ENCODE results near the gene CDH2. TPM values are rescaled to one million over a fixed set of nuclear protein-coding genes. Genes with fewer than 3 reads are reported as not detected.

CDH2 gene
- total RNA-seq, 2 experiments from 2014 or later = 0.14 TPM; not detected in 1

DNA sequence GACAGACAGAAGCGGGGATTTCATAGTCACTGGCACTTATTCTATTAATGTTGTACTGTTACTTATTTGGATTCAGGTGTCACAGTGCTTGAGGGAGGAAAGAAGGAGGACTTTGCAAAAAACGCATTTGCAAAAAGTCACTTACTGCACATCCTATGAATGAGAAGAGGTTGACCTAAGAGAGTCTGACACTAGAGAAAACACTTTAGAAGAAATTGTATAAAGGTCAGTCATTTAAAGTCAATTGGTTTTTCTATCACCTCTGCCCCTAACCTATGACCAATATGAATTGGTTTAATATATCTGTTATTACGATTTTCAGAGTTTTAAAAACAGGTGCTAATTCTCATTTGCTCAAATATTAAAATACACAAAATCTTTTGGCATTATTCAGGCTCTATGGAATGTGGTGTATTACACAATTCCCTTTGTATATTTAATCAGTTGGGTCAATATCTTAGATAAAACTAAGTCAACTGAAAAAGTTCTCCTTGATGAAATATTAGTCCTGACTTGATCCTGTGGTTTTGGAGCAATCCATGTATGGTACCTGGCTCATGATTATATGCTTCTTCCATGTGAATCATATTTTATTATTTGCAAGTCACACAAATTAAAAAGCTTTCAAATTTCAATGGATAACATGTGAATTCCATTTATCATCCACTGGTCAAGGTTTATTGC, 157.4 kb downstream of the CDH2 start:
- DNase-seq (no peak), ATAC-seq (no peak)
- H3K9me3 Mint-ChIP-seq (ENCODE audit: low read depth) = peaks cover 2% of the 10 kb centered on the region
- H3K36me3 Mint-ChIP-seq = no peaks in the 10 kb centered on the region
- no peaks in the 10 kb centered on the region for H3K27me3 Mint-ChIP-seq
- H3K27ac Mint-ChIP-seq = no peak overlapping the region
- H3K4me3 Mint-ChIP-seq = no peak overlapping the region
- CTCF ChIA-PET = no interaction called here
- H3K4me1 Mint-ChIP-seq = no peaks in the 10 kb centered on the region

GRCh38 chr18:28018351-28018750, 158.6 kb downstream of the CDH2 start:
- H3K9me3 Mint-ChIP-seq (ENCODE audit: low read depth) = peaks cover 2% of the 10 kb centered on the region
- H3K36me3 Mint-ChIP-seq = no peaks in the 10 kb centered on the region
- DNase-seq (no peak), ATAC-seq (no peak)
- H3K27me3 Mint-ChIP-seq = no peaks in the 10 kb centered on the region
- no peaks in the 10 kb centered on the region for H3K4me1 Mint-ChIP-seq
- no peak overlapping the region for H3K27ac Mint-ChIP-seq
- CTCF ChIA-PET = no interaction called here
- H3K4me3 Mint-ChIP-seq = no peak overlapping the region

DNA sequence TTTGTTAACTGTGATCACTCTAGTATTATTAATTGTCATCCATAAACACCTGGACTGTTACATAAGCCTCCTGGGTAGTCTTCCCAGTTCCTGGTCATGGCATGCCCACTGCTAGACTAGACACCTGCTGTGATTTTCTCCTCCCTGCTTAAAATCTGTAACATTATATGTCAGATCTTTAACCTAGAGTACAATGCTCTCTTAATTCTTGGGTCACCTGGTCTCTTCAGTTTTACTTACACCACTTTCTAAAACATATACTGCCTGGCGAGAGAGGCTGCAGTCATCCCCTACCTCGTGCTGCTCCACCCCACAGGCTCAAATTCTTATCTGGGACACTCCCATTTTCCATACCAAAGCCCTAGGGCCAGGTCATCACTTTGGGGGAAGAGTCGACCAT, 161.3 kb downstream of the CDH2 start:
- no peak for ATAC-seq

DNA sequence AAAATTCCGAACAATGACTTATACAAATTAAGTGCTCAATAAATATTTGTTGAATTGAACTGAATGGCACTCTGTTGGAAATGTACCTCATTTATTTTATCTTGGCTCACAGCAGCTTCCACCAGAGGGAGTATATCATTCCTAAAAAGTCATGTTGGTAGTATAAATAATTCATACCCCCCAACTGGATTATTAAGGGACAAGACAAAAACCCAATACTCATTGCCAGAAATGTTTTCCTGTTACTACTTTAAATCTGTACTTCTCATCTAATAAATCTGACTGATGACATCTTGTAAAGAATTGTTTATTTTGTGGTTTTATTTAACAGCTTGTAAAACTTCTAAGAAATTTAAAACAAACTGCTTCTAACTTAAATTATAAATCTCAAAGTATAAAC, 163.9 kb downstream of the CDH2 start:
- CTCF ChIA-PET = no interaction called here
- DNase-seq (no peak), ATAC-seq (no peak)
- Mint-ChIP-seq H3K36me3 (no peaks in the 10 kb centered on the region), H3K4me3 (no peak overlapping the region), H3K9me3 (ENCODE audit: low read depth) (peaks cover 5% of the 10 kb centered on the region), H3K27ac (no peak overlapping the region), H3K4me1 (no peaks in the 10 kb centered on the region), H3K27me3 (no peaks in the 10 kb centered on the region)

More for the DNA sequence above, 161.3 kb downstream of the CDH2 start:
- DNase-seq = no peak
- CTCF ChIA-PET = no interaction called here
- Mint-ChIP-seq H3K27ac (no peak overlapping the region), H3K4me3 (no peak overlapping the region), H3K36me3 (no peaks in the 10 kb centered on the region), H3K4me1 (no peaks in the 10 kb centered on the region), H3K9me3 (ENCODE audit: low read depth) (peaks cover 2% of the 10 kb centered on the region), H3K27me3 (no peaks in the 10 kb centered on the region)

DNA sequence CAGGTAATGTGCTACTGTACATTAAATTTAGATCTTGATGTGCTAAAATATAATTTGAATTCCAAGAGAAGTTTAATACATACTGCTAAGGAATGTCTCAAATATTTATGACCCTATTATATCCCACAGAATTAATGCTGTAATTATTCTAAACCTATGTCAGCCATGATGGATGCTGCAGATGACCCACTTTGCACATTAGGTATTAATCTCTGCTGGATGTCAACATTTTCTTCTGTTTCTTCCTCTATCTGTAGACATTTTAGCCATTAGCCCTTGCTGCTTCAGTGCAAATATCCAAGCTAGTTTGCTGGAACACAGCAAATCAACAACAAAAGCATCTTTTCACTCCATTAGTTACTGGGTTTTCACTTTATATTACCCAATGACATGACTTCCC, 164.6 kb downstream of the CDH2 start:
- Mint-ChIP-seq H3K36me3 (no peaks in the 10 kb centered on the region), H3K9me3 (ENCODE audit: low read depth) (peaks cover 5% of the 10 kb centered on the region), H3K4me1 (no peaks in the 10 kb centered on the region), H3K4me3 (no peak overlapping the region), H3K27ac (no peak overlapping the region), H3K27me3 (no peaks in the 10 kb centered on the region)
- CTCF ChIA-PET = no interaction called here
- DNase-seq = no peak
- ATAC-seq = no peak

DNA sequence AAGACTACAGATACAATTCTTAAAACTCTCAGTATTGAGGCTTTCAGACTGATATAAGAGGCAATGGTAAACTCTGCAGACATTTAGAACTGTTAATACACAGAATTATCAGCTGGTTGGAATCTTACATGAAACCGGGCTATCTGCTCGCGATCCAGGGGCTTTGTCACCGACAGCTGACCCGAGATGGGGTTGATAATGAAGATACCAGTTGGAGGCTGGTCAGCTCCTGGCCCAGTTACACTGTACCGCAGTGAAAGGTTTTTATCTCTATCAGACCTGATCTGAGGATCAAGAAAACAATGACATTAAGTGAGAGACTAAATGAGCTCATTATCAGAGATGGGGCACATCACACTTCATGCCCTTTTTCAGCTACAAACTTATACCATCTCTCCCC, 167.3 kb downstream of the CDH2 start:
- DNase-seq = no peak
- Mint-ChIP-seq H3K4me1 (no peaks in the 10 kb centered on the region), H3K27me3 (no peaks in the 10 kb centered on the region), H3K27ac (no peak overlapping the region), H3K9me3 (ENCODE audit: low read depth) (peaks cover 3% of the 10 kb centered on the region), H3K4me3 (no peak overlapping the region), H3K36me3 (no peaks in the 10 kb centered on the region)
- CTCF ChIA-PET = interaction anchor here (1.0 kb wide), 1 partner anchor 26 kb away, joined by 3 read pairs; no protein-coding TSS in a partner anchor
- no peak for ATAC-seq

DNA sequence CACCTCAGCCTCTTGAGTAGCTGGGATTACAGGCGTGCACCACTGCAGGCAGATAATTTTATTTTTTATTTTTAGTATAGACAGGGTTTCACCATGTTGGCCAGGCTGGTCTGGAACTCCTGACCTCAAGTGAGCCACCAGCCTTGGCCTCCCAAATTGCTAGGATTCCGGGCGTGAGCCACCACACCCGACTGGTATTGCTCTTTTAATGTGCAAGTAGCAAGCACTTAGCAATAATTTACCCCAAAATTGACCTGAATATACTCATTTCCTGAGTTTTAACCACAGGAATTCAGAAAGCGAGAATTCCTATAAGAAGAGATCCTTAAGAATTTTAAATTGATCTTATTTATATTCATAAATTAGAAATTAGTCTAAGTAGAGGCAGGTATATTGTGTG, 169.1 kb downstream of the CDH2 start:
- Mint-ChIP-seq H3K4me3 (no peak overlapping the region), H3K4me1 (no peaks in the 10 kb centered on the region), H3K36me3 (no peaks in the 10 kb centered on the region), H3K9me3 (ENCODE audit: low read depth) (peaks cover 5% of the 10 kb centered on the region), H3K27me3 (no peaks in the 10 kb centered on the region), H3K27ac (no peak overlapping the region)
- CTCF ChIA-PET = no interaction called here
- ATAC-seq (no peak), DNase-seq (no peak)

DNA sequence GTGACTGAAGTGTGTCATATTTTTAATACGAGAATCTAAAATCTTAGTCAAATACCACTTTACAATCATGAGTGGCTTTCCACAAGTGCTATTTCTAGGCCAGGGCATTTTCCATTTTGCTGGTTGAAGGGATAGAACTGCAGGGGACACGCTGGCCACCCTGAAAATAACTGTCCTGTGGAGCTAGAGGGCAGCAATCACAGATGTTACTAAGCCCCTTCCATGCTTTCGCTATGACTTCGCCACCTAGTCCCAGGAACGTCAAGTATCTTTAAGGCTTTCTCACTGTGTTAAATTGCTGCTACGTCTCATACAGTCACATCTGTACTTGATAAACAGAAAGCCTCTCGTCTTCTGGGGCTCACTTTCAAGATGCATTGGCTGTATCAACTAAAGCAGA, 171.8 kb downstream of the CDH2 start:
- Mint-ChIP-seq H3K27me3 (no peaks in the 10 kb centered on the region), H3K9me3 (ENCODE audit: low read depth) (peaks cover 7% of the 10 kb centered on the region), H3K27ac (no peak overlapping the region), H3K4me3 (no peak overlapping the region), H3K4me1 (no peaks in the 10 kb centered on the region), H3K36me3 (no peaks in the 10 kb centered on the region)
- CTCF ChIA-PET = no interaction called here
- DNase-seq = no peak
- no peak for ATAC-seq

DNA sequence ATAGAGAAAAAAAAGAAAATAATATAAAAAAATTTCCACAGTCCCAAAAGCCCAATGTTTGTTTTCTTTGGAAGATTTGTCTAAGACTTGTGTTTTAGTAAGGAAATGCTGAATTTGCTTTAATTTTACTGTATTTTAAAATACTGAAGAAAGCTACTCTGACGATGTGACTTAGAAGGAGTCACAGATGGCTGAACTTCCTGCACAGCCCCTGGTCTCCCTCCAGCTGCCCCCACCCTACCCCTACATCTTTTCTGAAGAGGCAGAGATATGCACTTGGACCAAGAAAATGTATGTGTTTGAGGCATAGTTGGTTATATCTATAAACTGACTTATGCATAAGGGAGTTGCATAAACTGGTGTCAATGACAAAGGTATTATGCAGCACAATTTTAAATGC, 172.3 kb downstream of the CDH2 start:
- CTCF ChIA-PET = no interaction called here
- no peak overlapping the region for H3K27ac Mint-ChIP-seq
- no peak for DNase-seq
- H3K4me3 Mint-ChIP-seq = no peak overlapping the region
- no peak for ATAC-seq
- no peaks in the 10 kb centered on the region for H3K4me1 Mint-ChIP-seq
- H3K27me3 Mint-ChIP-seq = no peaks in the 10 kb centered on the region
- no peaks in the 10 kb centered on the region for H3K36me3 Mint-ChIP-seq
- H3K9me3 Mint-ChIP-seq (ENCODE audit: low read depth) = peaks cover 7% of the 10 kb centered on the region

GRCh38 chr18:28003451-28003850, 173.5 kb downstream of the CDH2 start:
- H3K27ac Mint-ChIP-seq = no peak overlapping the region
- no peaks in the 10 kb centered on the region for H3K36me3 Mint-ChIP-seq
- CTCF ChIA-PET = no interaction called here
- DNase-seq (no peak), ATAC-seq (no peak)
- H3K9me3 Mint-ChIP-seq (ENCODE audit: low read depth) = peaks cover 11% of the 10 kb centered on the region
- no peaks in the 10 kb centered on the region for H3K27me3 Mint-ChIP-seq
- H3K4me3 Mint-ChIP-seq = no peak overlapping the region
- H3K4me1 Mint-ChIP-seq = no peaks in the 10 kb centered on the region

GRCh38 chr18:28002841-28003240, 174.1 kb downstream of the CDH2 start:
- no peaks in the 10 kb centered on the region for H3K36me3 Mint-ChIP-seq
- DNase-seq (no peak), ATAC-seq (no peak)
- H3K4me3 Mint-ChIP-seq = no peak overlapping the region
- no peaks in the 10 kb centered on the region for H3K27me3 Mint-ChIP-seq
- CTCF ChIA-PET = no interaction called here
- no peak overlapping the region for H3K27ac Mint-ChIP-seq
- no peaks in the 10 kb centered on the region for H3K4me1 Mint-ChIP-seq
- peaks cover 14% of the 10 kb centered on the region for H3K9me3 Mint-ChIP-seq (ENCODE audit: low read depth)

DNA sequence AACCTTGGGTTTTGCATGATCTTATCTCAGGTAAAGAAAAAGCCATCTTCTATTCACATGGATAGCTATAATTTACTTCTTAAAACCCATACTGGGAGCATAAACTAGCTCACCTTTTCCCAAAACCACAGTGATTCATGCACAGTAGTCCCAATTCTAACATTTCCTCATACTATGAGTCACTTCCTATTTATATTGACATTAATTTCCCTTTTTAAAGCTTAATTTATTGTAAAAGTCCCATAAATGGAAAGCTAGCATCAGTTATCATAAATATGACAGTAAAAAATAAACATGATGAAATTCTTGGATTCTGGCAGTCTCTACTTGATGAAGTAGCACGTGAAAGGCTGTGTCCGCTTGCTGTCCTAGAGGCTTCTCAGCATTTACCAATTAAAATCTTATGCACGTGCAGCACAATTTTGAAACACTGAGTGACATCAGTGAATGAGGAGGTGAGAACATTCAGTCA, 180.1 kb downstream of the CDH2 start:
- H3K4me3 Mint-ChIP-seq = no peak overlapping the region
- no peaks in the 10 kb centered on the region for H3K27me3 Mint-ChIP-seq
- peaks cover 14% of the 10 kb centered on the region for H3K9me3 Mint-ChIP-seq (ENCODE audit: low read depth)
- no peaks in the 10 kb centered on the region for H3K36me3 Mint-ChIP-seq
- no peak for DNase-seq
- H3K27ac Mint-ChIP-seq = no peak overlapping the region
- CTCF ChIA-PET = no interaction called here
- no peak for ATAC-seq
- H3K4me1 Mint-ChIP-seq = no peaks in the 10 kb centered on the region

- no peak for DNase-seq
- no peaks in the 10 kb centered on the region for H3K36me3 Mint-ChIP-seq
- H3K4me1 Mint-ChIP-seq = no peaks in the 10 kb centered on the region
- H3K27me3 Mint-ChIP-seq = no peaks in the 10 kb centered on the region
- H3K4me3 Mint-ChIP-seq = no peak overlapping the region
- H3K27ac Mint-ChIP-seq = no peak overlapping the region
- peaks cover 13% of the 10 kb centered on the region for H3K9me3 Mint-ChIP-seq (ENCODE audit: low read depth)
- no peak for ATAC-seq
- CTCF ChIA-PET = no interaction called here
Observed at GRCh38 chr18:27995770-27996502, 181.0 kb downstream of the CDH2 start.

GRCh38 chr18:27994571-27994970, 182.4 kb downstream of the CDH2 start:
- ATAC-seq = no peak
- H3K27me3 Mint-ChIP-seq = no peaks in the 10 kb centered on the region
- no peak overlapping the region for H3K27ac Mint-ChIP-seq
- peaks cover 13% of the 10 kb centered on the region for H3K9me3 Mint-ChIP-seq (ENCODE audit: low read depth)
- DNase-seq = no peak
- H3K36me3 Mint-ChIP-seq = no peaks in the 10 kb centered on the region
- CTCF ChIA-PET = no interaction called here
- no peaks in the 10 kb centered on the region for H3K4me1 Mint-ChIP-seq
- no peak overlapping the region for H3K4me3 Mint-ChIP-seq
